Stimulated activated CD4-positive, alpha-beta T cell treated with anti-CD3 and anti-CD28 coated beads, Interleukin-15, amount 100 ng/mL, for 48 hours (primary cell): ENCODE results near the gene SLC7A7.
A peak's percentile ranks its signal among the peaks of the same experiment; 100 is the strongest.
"Not testable (repeated sequence)": the region's sequence is repeated elsewhere in the genome, so short reads cannot be mapped to it uniquely, and the experiment has no call there.

Source experiments
- DNase-seq, 2 donors: peaks; one replicate each; pipeline ENCODE4 v3.0.0-alpha.2; 2020; ENCODE audit warnings: low read depth in 2 of 2

SLC7A7 gene

GRCh38 chr14:22814941-22815713 lies at the start of gene SLC7A7:
TSS of gene SLC7A7 (minus strand) at chr14:22815435. CDS start at chr14:22813398, 2,037 bp downstream.
- DNase-seq: no peak

GRCh38 chr14:22864979-22865378 lies 49.7 kb upstream of the SLC7A7 start:
- no peak for DNase-seq

- no peak for DNase-seq
These were observed 46.4 kb upstream of the SLC7A7 start for GRCh38 chr14:22861651-22862050.

- DNase-seq: not testable (repeated sequence)
These were observed 45.1 kb upstream of the SLC7A7 start for GRCh38 chr14:22860377-22860776.

DNA sequence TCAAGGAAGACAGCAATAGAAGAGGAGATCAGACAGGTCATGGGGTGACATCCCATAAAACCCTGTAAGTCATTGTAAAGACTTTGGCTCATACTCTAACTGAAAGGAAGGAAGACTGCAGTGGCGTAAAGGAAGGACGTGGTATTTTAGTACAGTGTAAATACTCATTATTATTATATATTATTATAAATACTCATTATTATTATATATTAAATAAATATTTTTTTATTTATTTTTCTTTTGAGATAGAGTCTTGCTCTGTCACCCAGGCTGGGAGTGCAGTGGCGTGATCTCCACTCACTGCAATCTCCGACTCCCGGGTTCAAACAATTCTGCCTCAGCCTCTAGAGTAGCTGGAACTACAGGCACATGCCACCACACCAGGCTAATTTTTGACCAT lies 41.2 kb upstream of the SLC7A7 start:
- no peak for DNase-seq

GRCh38 chr14:22854963-22855724 lies 39.9 kb upstream of the SLC7A7 start:
- DNase-seq: no peak

DNA sequence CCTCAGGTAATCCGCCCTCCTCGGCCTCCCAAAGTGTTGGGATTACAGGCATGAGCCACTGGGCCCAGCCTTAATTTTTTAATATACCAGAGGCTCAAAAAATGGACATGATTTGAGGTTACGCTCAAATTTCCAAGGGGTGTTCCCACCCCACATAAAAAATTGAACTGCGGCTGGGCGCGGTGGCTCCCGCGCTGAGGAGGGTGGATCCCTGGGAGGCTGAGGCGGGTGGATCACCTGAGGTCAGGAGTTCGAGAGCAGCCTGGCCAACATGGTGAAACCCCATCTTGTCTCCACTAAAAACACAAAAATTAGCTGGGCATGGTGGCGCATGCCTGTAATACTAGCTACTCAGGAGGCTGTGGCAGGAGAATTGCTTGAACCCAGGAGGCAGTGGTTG lies 39.1 kb upstream of the SLC7A7 start:
- DNase-seq: not testable (repeated sequence)

- peak; percentile 83 to 91 for DNase-seq
These were observed 37.9 kb upstream of the SLC7A7 start for GRCh38 chr14:22852940-22853767.

- no peak for DNase-seq
These were observed 37.3 kb upstream of the SLC7A7 start for GRCh38 chr14:22852599-22852939.

DNA sequence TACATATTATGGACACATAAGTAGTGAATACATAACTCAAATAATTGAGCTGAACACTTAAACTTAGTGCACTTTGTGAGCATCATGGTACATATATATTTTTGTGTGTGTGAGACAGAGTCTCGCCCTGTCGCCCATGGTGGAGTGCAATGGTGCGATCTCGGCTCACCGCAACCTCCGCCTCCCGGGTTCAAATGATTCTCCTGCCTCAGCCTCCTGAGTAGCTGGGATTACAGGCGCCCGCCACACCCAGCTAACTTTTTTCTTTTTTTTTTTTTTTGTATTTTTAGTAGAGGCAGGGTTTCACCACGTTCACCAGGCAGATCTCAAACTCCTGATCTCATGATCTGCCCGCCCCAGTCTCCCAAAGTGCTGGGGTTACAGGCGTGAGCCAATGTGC lies 36.9 kb upstream of the SLC7A7 start:
- not testable (repeated sequence) for DNase-seq

GRCh38 chr14:22850944-22851764 lies 35.9 kb upstream of the SLC7A7 start:
- peak in 1 of 2 donors; percentile 15 for DNase-seq

GRCh38 chr14:22849212-22849819 lies 34.1 kb upstream of the SLC7A7 start:
- DNase-seq: no peak

GRCh38 chr14:22848351-22849164 lies 33.3 kb upstream of the SLC7A7 start:
- DNase-seq: no peak

GRCh38 chr14:22847661-22848341 lies 32.6 kb upstream of the SLC7A7 start:
- no peak for DNase-seq

- no peak for DNase-seq
These were observed 31.6 kb upstream of the SLC7A7 start for GRCh38 chr14:22846811-22847307.

DNA sequence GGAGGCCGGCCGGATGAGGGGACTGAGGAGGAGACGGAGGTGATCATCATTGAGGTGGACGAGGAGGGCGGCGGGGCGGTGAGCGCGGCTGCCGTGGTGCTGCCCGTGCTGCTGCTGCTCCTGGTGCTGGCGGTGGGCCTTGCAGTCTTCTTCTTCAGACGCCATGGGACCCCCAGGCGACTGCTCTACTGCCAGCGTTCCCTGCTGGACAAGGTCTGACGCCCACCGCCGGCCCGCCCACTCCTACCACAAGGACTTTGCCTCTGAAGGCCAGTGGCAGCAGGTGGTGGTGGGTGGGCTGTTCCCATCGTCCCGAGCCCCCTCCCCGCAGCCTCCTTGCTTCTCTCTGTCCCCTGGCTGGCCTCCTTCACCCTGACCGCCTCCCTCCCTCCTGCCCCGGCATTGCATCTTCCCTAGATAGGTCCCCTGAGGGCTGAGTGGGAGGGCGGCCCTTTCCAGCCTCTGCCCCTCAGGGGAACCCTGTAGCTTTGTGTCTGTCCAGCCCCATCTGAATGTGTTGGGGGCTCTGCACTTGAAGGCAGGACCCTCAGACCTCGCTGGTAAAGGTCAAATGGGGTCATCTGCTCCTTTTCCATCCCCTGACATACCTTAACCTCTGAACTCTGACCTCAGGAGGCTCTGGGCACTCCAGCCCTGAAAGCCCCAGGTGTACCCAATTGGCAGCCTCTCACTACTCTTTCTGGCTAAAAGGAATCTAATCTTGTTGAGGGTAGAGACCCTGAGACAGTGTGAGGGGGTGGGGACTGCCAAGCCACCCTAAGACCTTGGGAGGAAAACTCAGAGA lies 30.8 kb upstream of the SLC7A7 start:
- no peak for DNase-seq

GRCh38 chr14:22845103-22845394 lies 29.8 kb upstream of the SLC7A7 start:
- no peak for DNase-seq

GRCh38 chr14:22844221-22845102 lies 29.2 kb upstream of the SLC7A7 start:
- no peak for DNase-seq
